ENCODE data around the gene PDE8B. TPM values are rescaled to one million over a fixed set of nuclear protein-coding genes. Genes with fewer than 3 reads are reported as not detected.

The PDE8B gene, protein sequence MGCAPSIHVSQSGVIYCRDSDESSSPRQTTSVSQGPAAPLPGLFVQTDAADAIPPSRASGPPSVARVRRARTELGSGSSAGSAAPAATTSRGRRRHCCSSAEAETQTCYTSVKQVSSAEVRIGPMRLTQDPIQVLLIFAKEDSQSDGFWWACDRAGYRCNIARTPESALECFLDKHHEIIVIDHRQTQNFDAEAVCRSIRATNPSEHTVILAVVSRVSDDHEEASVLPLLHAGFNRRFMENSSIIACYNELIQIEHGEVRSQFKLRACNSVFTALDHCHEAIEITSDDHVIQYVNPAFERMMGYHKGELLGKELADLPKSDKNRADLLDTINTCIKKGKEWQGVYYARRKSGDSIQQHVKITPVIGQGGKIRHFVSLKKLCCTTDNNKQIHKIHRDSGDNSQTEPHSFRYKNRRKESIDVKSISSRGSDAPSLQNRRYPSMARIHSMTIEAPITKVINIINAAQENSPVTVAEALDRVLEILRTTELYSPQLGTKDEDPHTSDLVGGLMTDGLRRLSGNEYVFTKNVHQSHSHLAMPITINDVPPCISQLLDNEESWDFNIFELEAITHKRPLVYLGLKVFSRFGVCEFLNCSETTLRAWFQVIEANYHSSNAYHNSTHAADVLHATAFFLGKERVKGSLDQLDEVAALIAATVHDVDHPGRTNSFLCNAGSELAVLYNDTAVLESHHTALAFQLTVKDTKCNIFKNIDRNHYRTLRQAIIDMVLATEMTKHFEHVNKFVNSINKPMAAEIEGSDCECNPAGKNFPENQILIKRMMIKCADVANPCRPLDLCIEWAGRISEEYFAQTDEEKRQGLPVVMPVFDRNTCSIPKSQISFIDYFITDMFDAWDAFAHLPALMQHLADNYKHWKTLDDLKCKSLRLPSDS
- total RNA-seq, result under 0.01 TPM in 1 of 2 replicates, not detected in the other

DNA sequence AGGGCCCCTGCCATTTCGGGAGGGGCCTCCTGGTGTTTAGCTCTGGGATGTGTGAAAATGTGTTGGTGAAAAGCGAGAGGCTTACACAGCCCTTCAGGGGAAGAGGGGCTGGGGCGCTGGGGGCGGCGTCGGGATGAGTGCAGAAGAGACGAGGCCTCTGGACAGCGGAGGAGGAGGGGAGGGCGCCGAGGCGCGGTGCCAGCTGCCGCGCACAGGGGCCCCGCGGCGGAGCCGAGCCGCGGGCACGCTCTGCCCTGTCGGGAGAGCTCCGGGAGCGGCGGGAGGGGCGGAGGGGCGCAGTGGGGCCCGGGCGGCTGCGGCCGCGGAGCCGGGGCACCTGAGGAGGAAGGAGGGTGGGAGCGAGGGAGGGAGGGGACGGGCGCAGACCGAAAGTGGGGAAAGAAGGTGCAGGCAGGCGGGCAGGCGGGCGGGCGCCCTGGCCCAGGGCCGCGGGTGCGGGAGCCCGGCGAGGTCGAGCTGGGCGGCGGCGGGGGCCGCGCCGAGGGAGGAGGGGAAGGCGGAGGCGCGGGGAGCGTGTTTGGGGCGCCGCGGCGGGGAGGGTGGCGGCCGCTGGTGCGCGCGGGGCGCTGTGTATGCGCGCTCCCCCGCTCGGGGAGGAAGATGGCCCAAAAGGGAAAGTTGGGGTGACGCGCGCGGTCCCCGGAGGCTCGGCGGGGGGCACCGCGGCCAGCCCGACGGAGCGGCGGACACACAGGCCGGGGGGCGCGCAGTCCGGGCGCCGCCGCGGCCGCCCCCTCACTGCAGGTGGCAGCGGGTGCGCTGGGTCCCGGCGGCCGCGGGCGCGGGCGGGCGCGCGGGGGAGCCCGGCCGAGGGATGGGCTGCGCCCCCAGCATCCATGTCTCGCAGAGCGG, at the start of gene PDE8B:
Gene PDE8B, plus strand, starts transcription at position 590 of the 873 bp plus-strand sequence. Its CDS starts 246 bp downstream, at position 836.

Other genes starting within 250 kb of the PDE8B start
- gene AGGF1, start 180.3 kb upstream of the PDE8B start, total RNA-seq, result 27.6 and 40.2 TPM in 2 replicates
- gene ZBED3, start 123.4 kb upstream of the PDE8B start, total RNA-seq, result 2.8 and 3.1 TPM in 2 replicates

All from smooth muscle cell of trachea (primary cell).